Thymus (tissue), 11 donors: ENCODE results near the gene PARD3B. TPM values are rescaled to one million over a fixed set of nuclear protein-coding genes. Genes with fewer than 3 reads are reported as not detected.

Experiments used
- DNase-seq, 9 donors: peaks; one replicate each; pipeline ENCODE4 v3.0.0-alpha.2; 2013; ENCODE audit warnings: low spot score in 9 of 9, low read depth in 6 of 9, missing footprints in 1 of 9
- H3K27ac ChIP-seq, 2 donors: one replicate each; pipeline ENCODE4 v1.5.1; 2013; ENCODE audit warnings: control low read depth in 1 of 2, low read depth in 1 of 2, low read length in 1 of 2, mild to moderate bottlenecking in 1 of 2, moderate library complexity in 1 of 2
- H3K27me3 ChIP-seq, 2 donors: one replicate each; pipeline ENCODE4 v1.5.1; 2013; ENCODE audit warnings: low read length in 1 of 2; ENCODE audit not compliant: control insufficient read depth in 2 of 2, insufficient read depth in 1 of 2
- H3K36me3 ChIP-seq, 2 donors: one replicate each; pipeline ENCODE4 v1.5.1; 2013; ENCODE audit warnings: low read length in 1 of 2, mild to moderate bottlenecking in 1 of 2, moderate library complexity in 1 of 2; ENCODE audit not compliant: control insufficient read depth in 2 of 2, insufficient read depth in 2 of 2
- H3K4me1 ChIP-seq, 2 donors: one replicate each; pipeline ENCODE4 v1.5.1; 2013; ENCODE audit warnings: low read length in 2 of 2; ENCODE audit not compliant: control insufficient read depth in 2 of 2, insufficient read depth in 2 of 2
- H3K4me3 ChIP-seq, 2 donors: one replicate each; pipeline ENCODE4 v1.5.1; 2013; ENCODE audit warnings: low read length in 2 of 2, control low read depth in 1 of 2, mild to moderate bottlenecking in 1 of 2
- H3K9me3 ChIP-seq, 2 donors: one replicate each; pipeline ENCODE4 v1.5.1; 2013; ENCODE audit warnings: low read length in 1 of 2, mild to moderate bottlenecking in 1 of 2; ENCODE audit not compliant: control insufficient read depth in 2 of 2, insufficient read depth in 1 of 2
- WGBS: extraction: QIAGEN DNeasy Blood & Tissue Kit; methylation state at CpG from one replicate; pipeline ENCODE4 v1.1.7; 2013; 5-methylcytosine and 5-hydroxymethylcytosine counted together
- polyA plus RNA-seq: library from polyadenylated mRNA; stranded (reverse); fragments of 200-250 nt; gene quantifications from one replicate; pipeline ENCODE4 v1.2.3, GENCODE V29; 2013
- total RNA-seq: library from RNA; stranded (reverse); fragments of 120-200 nt; gene quantifications from one replicate; pipeline ENCODE4 v1.2.4, GENCODE V29; 2013
- donor health status: healthy.

The PARD3B gene
- total and polyA plus RNA-seq, 2 donors: 1.0 to 2.4 TPM

DNA sequence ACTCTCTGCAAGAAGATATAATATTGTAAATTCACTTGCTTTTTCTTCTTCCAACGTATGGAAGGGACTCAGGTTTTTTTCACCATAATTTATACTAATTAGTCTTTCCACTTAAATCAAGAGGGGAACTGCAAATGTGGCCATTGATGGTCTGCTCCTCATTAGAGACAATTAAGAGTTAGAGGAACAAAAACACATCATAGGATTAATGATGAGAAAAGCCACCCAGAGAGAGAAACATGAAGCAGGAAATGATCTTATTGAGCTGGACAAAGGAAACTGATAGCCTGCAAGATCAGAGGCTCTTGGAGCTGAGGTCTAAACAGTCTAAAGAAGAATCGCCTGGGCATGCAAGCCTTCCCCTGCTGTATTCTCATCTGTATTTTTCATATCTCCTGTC, 985.8 kb downstream of the PARD3B start:
- Histone ChIP-seq H3K9me3 (no peaks in the 10 kb centered on the region), H3K36me3 (no peaks in the 10 kb centered on the region), H3K27me3 (no peaks in the 10 kb centered on the region), H3K4me3 (no peak overlapping the region), H3K27ac (no peak overlapping the region), H3K4me1 (no peaks in the 10 kb centered on the region)
- WGBS: 92% methylated on average over 2 of the region's 2 CpGs
- no peak for DNase-seq

- H3K9me3 ChIP-seq: no peaks in the 10 kb centered on the region
- H3K4me3 ChIP-seq: no peak overlapping the region
- no peak for DNase-seq
- no peak overlapping the region for H3K27ac ChIP-seq
- no peaks in the 10 kb centered on the region for H3K4me1 ChIP-seq
- no peaks in the 10 kb centered on the region for H3K27me3 ChIP-seq
- 97% methylated on average over 9 of the region's 9 CpGs for WGBS
- H3K36me3 ChIP-seq: no peaks in the 10 kb centered on the region
These were observed 986.3 kb downstream of the PARD3B start for GRCh38 chr2:205531489-205532148.

DNA sequence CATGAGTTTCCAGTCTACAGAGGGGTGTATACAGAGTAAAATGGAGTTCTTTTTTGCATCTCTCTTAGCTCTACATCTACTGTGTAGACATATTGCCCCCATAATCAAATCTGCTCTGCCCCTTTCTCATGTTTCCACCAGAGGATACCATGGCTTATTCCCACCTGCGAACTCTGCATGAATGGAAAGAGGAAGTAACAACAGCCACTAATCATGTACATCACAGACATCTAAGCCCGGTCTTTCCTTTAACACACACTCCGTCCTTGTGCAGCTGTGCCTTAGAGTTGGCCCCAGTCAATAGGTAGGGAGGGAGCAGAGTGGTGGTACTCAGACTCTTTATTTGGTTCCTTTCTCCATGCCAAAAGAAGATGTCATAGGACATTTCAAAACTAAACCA, 989.7 kb downstream of the PARD3B start:
- Histone ChIP-seq H3K4me3 (no peak overlapping the region), H3K27me3 (no peaks in the 10 kb centered on the region), H3K9me3 (no peaks in the 10 kb centered on the region), H3K27ac (no peak overlapping the region), H3K36me3 (no peaks in the 10 kb centered on the region), H3K4me1 (no peaks in the 10 kb centered on the region)
- no peak for DNase-seq
- WGBS: 9% methylated on average over 3 of the region's 3 CpGs

DNA sequence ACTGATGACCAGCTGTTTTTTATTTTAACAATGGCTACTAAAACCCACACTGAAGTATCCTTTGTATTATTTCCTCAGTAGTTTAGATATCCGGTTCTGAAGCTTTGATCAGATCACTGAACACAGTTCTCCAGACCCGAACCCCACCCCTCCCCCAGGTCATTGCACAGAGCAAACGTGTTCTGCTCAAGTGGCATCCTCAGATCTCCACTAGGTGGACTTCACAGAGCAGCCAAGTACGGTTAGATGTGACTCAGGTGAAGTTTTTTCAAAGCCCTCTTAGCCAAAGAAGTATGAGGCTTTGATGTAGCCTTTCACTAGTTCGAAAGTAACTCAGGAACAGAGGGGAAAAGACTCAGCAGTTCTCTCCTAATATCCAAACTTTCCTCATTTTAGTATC, 994.3 kb downstream of the PARD3B start:
- H3K4me1 ChIP-seq: no peaks in the 10 kb centered on the region
- no peak overlapping the region for H3K4me3 ChIP-seq
- no peaks in the 10 kb centered on the region for H3K27me3 ChIP-seq
- no peaks in the 10 kb centered on the region for H3K36me3 ChIP-seq
- WGBS: 91% methylated on average over 5 of the region's 5 CpGs
- DNase-seq: no peak
- H3K9me3 ChIP-seq: no peaks in the 10 kb centered on the region
- H3K27ac ChIP-seq: no peak overlapping the region

DNA sequence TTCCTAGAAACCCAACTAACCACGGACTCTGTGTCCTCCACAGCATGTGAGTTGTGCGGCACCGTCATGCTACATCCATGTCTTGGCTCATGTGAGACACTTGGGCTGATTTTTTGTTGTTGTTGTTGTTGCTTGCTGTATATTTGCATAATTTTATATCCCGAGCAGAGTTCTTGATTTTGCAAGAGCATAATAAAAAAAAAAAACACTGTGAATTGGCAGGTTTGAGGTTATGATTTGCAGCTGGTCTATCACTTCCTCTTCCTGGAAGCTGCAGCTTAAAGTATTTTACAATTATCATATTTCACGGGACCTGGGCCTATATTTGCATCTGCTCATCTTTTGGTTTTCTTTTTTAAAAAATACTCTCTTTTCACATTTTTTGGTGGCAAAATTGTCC, 994.8 kb downstream of the PARD3B start:
- Histone ChIP-seq H3K27me3 (no peaks in the 10 kb centered on the region), H3K9me3 (no peaks in the 10 kb centered on the region), H3K4me3 (no peak overlapping the region), H3K4me1 (no peaks in the 10 kb centered on the region), H3K27ac (no peak overlapping the region), H3K36me3 (no peaks in the 10 kb centered on the region)
- DNase-seq: no peak
- 61% methylated on average over 5 of the region's 5 CpGs for WGBS

GRCh38 chr2:205543262-205543843, 998.1 kb downstream of the PARD3B start:
- H3K27me3 ChIP-seq: no peaks in the 10 kb centered on the region
- DNase-seq: no peak
- H3K36me3 ChIP-seq: no peaks in the 10 kb centered on the region
- H3K9me3 ChIP-seq: no peaks in the 10 kb centered on the region
- no peak overlapping the region for H3K27ac ChIP-seq
- H3K4me1 ChIP-seq: no peaks in the 10 kb centered on the region
- H3K4me3 ChIP-seq: no peak overlapping the region
- 93% methylated on average over 5 of the region's 5 CpGs for WGBS

- DNase-seq: no peak
- Histone ChIP-seq H3K4me3 (no peak overlapping the region), H3K9me3 (no peaks in the 10 kb centered on the region), H3K27me3 (no peaks in the 10 kb centered on the region), H3K36me3 (no peaks in the 10 kb centered on the region), H3K4me1 (no peaks in the 10 kb centered on the region), H3K27ac (no peak overlapping the region)
- WGBS: 88% methylated on average over 2 of the region's 2 CpGs
These were observed 998.8 kb downstream of the PARD3B start for GRCh38 chr2:205543937-205544702.

DNA sequence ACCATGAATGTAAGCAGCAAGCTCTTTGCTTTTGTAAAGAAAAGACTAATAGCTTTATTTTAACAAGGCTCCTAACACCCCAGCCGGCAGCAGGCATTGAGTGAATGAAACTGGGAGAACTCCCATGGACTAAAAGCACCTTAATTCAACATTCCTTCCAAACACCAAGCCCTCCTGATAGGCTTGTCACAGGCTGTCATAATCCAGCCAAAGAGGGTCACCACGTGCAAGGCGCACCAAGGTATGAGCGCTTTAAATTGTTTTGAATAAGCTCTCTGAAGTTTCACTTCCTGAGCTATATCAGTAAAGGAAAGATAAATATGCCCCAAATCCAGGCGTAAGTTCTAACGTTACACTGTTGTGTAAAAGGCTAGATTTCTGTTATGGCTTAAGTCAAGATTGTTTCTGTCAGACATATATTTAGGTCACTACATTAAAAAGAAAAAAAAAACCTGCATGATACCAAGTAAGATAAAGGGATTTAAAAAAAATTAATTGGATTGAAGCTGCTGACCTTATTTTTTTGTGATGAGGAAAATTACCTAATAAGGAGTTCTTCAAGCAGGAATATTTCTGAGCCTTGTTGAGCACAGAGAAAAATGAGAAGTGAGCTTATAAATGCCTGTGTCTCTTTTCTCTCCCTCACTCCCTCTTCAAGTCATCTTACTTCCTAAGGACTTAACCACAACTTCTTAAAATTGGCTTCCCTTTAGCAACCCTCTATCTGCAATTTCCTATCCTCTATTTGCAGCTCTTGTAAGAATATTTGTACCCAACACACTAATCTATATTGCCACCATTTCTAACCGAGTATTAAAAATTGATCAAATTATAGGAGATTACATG, 1000.9 kb downstream of the PARD3B start:
- WGBS: 89% methylated on average over 7 of the region's 7 CpGs
- Histone ChIP-seq H3K4me3 (no peak overlapping the region), H3K27ac (no peak overlapping the region), H3K9me3 (no peaks in the 10 kb centered on the region), H3K27me3 (no peaks in the 10 kb centered on the region), H3K4me1 (no peaks in the 10 kb centered on the region), H3K36me3 (no peaks in the 10 kb centered on the region)
- no peak for DNase-seq
